Choroid plexus epithelial cell (primary cell): ENCODE measurements around the gene CEP135.

Experiments
- DNase-seq: peaks from one replicate; pipeline ENCODE4 v3.0.0-alpha.2; 2010; ENCODE audit warnings: low read depth
- H3K4me3 ChIP-seq: 2 replicates; pipeline ENCODE4 v1.5.1; 2011; ENCODE audit warnings: low read depth, mild to moderate bottlenecking, control low read depth, low read length, moderate library complexity
- CTCF ChIP-seq: conservative IDR thresholded peaks from 2 replicates; pipeline ENCODE4 v1.5.1; 2011; ENCODE audit warnings: low read depth, mild to moderate bottlenecking, control low read depth, inconsistent platforms, low read length, moderate library complexity

CEP135 gene

GRCh38 chr4:55948726-55949481 is at the start of gene CEP135:
Gene CEP135 (plus strand): TSS chr4:55948945. CDS start chr4:55952131, 3,186 bp downstream.
- peak; percentile 75 for TF ChIP-seq CTCF
- H3K4me3 ChIP-seq: peak within 1 kb of the TSS; percentile 80
- DNase-seq: peak; percentile 96

- no peak overlapping the region for H3K4me3 ChIP-seq
- no peak for DNase-seq
- no peak for TF ChIP-seq CTCF
Observed at GRCh38 chr4:55902677-55903076, 46.1 kb upstream of the CEP135 start.

- DNase-seq: no peak
- no peak overlapping the region for H3K4me3 ChIP-seq
- no peak for TF ChIP-seq CTCF
Observed at GRCh38 chr4:55903577-55903976, 45.2 kb upstream of the CEP135 start.

- no peak for DNase-seq
- H3K4me3 ChIP-seq: no peak overlapping the region
- TF ChIP-seq CTCF: no peak
Observed at GRCh38 chr4:55904576-55904975, 44.2 kb upstream of the CEP135 start.

- TF ChIP-seq CTCF: no peak
- no peak for DNase-seq
- no peak overlapping the region for H3K4me3 ChIP-seq
Observed at GRCh38 chr4:55906323-55906722, 42.4 kb upstream of the CEP135 start.

- no peak for DNase-seq
- no peak overlapping the region for H3K4me3 ChIP-seq
- TF ChIP-seq CTCF: no peak
Observed at GRCh38 chr4:55906989-55907388, 41.8 kb upstream of the CEP135 start.

- no peak overlapping the region for H3K4me3 ChIP-seq
- no peak for DNase-seq
- no peak for TF ChIP-seq CTCF
Observed at GRCh38 chr4:55907469-55907868, 41.3 kb upstream of the CEP135 start.
